SK-N-DZ (cell line): ENCODE measurements around the gene SEMA6B.
"Not testable (repeated sequence)": the region's sequence is repeated elsewhere in the genome, so short reads cannot be mapped to it uniquely, and the experiment has no call there.

Experiments
- DNase-seq: peaks from one replicate; pipeline ENCODE4 v3.0.0-alpha.2; 2015; ENCODE audit warnings: low spot score

SEMA6B gene

GRCh38 chr19:4547303-4548237 is 11.9 kb downstream of the SEMA6B start:
- DNase-seq, result no peak

DNA sequence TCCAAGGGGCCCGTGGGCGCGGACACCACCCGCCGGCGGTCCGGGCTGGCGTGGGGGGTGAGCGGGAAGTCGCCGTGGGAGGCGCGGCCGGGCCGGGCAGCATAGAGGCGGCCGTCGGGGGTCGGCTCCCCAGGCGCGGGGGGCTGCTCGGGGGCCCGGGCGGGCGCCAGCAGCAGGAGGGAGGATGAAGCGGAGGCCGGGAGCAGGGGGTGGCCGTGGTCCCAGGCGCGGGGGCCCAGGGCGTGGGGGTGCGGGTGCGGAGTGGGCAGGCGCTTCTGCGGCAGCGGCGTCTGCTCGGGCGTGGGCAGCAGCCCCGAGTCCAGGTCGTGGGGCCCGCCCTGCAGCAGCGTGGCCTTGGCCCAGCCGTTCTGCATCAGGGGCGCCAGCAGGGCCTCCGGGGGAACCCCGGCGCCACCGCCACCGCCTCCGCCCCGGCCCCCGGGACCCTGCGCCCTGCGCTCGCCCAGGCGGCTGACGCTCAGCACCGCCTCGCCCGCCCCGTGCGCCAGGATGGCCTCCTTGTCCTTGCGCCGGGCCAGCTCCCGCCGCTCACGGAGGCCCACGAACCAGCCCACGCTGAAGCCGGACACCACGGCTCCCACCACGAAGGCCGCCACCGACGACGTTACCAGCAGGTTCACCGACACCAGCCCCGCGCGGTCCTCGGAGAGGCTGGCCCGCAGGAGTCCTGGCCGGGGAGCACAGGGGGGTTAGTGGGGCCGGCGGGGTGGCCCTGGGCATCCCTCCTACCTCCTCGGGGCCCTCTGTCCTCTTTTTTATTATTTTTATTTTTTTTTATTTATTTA is 15.4 kb downstream of the SEMA6B start:
- no peak for DNase-seq

DNA sequence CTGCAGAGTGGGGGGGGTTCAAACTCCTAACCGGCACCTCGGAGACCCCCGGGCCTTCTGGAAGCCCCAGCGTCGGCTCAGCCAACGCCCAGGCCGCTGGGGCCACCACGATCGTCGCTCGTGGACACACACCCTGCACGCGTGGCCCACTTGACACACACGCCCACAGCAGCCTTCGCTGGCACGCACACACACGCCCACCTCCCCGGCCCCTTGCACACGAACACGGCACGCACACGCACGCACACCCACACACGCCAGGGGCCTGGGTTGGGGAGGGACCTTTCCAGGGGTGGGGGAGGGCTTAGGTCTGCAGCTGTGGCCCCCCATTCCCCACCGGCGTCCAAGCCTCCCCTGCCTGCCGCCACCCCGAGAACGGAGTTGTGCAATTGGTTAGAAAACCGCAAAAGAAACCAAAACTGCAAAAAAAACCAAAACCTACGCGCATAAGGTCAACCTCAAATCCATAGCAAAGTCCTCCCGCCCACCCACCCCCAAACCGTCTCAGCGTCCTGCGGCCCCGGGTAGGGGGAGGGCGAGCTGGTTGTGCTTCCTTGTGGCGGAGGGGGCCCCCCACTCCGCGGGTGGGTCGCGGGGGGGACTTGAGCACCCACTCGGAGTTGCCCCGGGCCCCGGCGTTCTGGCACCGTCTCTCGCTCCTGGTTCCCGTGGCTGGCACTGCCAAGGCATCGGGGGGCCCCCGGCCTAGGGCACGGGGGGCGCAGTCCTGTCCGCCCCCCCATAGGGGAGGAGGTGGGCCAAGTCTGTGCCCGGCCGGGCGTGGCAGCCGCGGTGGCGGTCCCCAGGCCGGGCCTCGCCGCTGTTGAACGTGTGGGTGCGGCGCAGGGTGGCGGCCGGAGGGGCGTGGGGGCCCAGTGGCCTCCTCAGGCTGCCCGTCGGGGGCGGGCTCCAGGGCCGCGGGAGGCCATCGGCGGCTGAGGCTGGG is 16.3 kb downstream of the SEMA6B start:
- DNase-seq, result no peak

DNA sequence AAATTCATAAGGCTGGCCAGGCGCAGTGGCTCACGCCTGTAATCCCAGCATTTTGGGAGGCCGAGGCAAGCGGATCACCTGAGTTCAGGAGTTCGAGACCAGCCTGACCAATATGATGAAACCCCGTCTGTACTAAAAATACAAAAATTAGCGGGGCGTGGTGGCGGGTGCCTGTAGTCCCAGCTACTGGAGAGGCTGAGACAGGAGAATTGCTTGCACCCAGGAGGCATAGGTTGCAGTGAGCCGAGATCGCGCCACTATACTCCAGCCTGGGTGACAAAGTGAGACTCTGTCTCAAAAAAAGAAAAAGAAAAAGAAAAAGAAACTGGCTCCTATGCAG is 17.7 kb downstream of the SEMA6B start:
- DNase-seq, result not testable (repeated sequence)

DNA sequence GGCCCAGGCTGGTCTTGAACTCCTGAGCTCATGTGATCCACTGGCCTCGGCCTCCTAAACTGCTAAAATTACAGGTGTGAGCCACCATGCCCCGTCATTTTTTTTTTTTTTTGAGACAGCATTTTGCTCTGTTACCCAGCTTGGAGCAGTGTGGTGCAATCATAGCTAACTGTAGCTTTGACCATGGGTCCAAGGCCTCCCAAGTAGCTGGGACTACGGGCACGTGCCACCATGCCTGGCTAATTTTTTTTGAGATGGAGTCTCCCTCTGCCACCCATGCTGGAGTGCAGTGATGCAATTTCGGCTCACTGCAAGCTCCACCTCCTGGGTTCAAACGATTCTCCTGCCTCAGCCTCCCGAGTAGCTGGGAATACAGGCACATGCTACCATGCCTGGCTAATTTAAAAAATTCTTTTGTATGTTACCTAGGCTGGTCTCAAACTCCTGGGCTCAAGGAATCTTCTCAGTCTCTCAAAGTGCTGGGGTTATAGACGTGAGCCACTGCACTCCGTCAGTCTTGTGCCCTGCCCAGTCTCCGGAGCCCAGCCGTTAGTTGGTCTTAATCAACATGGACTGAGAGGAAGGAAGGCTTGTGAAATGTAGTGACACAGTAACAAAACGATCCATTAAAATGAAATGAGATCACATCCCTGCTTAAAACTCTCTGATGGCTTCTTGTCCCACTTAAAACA is 18.2 kb downstream of the SEMA6B start:
- no peak for DNase-seq

GRCh38 chr19:4539693-4540581 is 19.5 kb downstream of the SEMA6B start, which contains the start of gene LRG1:
Gene LRG1, minus strand, starts transcription at chr19:4540036. Its CDS starts 23 bp downstream, at chr19:4540013.
- no peak for DNase-seq

DNA sequence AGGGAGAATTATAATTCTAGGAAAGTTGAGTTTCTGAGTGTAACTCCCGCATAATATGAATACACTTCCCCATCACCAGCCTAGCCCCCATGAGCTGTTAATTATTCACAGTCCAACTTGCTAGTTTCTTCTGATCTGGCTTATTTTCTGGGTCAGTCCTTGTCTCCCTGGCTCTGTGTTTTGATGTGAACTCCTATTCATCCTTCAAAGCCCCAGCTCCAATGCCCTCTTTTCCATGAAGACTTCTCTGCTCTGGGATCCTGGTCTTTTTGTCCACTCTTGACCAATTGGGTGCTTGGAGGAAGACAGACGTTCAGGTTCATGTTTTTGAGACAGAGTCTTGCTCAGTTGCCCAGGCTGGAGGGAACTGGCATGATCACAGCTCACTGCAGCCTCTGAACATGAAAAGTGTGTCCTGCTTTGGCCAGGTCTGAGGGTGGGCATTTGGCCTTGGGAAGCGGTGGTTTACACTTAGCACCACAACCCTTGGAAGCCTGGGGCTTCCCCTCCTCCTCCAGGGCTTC is 20.3 kb downstream of the SEMA6B start:
- DNase-seq, result no peak

DNA sequence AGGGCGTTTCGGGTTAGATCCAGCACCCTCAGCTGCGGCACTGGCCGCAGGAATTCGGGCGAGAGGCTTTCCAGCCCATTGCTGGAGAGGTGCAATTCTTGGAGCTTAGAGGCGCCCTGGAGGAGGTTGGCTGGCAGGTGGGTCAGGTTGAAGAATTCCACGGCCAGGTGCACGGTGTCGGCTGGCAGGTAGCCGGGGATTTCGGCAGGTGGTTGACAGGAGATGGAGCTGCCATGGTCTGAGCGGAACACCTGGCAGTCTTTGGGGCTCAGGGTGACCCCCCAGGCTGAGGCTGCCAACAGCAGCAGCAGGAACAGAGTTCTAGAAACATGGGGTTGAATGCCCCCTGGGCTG is 20.9 kb downstream of the SEMA6B start:
- DNase-seq, result no peak

DNA sequence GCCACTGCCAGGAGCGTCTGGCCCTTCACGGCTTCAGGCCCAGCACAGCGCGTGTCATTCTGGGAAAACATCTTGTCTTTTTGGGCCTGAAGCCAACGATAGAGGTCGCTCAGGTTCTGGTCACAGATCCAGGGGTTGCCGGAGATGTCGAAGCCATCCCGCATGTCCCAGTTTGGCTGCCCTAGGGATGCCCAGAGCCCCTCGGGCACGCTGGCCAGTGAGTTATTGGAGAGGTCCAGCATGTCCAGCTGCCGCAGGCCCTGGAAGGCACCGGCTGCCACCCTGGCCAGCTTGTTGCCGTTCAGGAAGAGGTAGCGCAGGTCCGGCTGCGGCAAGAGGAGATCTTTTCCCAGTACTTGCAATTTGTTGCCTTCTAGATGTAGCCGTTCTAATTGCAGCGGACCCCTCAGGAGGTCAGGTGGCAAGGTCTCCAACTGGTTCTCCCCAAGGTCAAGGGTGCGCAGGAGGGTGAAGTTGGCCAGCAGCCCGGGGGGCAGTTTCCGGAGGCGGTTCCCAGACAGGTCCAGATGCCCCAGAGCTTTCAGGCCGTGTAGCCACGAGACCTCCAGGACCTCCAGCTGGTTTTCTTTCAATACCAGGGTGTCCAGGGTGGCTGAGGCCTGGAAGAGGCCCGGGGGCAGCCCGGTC is 21.4 kb downstream of the SEMA6B start:
- DNase-seq, result peak; percentile 41

DNA sequence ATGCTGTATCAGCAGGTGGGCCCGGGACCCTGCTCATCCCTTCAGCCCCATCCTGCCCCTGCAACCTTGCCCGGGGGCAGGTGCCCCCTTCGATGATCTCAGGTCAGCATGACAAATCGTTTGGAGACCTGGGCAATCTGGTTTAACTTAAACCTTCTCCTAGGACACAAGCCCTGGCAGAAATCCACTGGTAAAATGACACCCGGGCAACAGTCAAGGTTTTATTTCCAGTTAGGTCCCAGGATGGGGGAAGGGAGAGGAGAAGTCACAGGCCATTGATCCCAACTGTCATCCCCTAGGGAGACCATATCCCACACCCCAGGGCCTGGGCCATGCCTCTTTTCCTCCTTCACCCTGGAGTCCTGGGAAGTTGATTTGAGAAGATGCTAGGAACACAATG is 22.7 kb downstream of the SEMA6B start:
- no peak for DNase-seq

DNA sequence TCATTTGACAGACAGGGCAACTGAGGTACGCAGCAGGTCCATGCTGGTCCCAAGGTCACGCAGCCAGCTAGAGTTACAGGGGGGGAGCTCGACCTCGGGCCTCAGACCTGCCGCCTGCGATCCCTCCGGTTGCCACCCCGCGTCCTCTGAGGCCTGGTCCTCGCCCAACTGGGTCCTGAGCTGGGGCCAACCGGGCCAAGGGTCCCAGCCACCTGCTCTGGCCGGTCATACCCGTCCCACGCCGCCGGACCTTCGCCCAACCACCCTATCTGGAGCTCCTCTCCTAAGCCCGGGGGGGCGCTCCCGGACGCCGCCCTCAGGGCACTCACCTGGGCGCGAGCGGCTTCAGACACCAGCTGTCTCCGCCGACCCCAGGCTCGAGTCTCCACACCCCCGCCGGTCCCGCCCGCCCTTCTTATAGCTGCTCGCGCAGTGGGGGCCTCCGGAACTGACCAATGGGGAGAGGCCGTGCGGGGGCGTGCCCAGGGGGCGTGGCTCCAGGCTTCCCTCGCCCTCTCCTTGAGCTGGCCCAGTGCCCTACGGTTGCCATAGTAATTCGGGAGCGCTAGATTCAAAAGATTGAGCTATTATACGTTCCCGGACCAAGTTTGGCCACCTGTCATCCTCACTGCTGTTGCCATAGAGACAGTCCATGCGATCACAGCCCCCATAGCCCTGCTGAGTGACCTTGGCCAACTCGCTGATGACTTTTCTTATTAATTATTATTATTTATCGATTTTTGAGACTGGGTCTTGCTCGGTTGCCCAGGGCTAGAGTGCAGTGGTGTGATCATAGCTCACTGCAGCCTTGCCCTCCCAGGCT is 24.4 kb downstream of the SEMA6B start, which contains the start of gene PLIN5:
PLIN5 (minus strand) TSS at position 389 of the 823 bp plus-strand sequence. CDS start 1,150 bp downstream, outside the sequence.
- DNase-seq, result peak; percentile 90

DNA sequence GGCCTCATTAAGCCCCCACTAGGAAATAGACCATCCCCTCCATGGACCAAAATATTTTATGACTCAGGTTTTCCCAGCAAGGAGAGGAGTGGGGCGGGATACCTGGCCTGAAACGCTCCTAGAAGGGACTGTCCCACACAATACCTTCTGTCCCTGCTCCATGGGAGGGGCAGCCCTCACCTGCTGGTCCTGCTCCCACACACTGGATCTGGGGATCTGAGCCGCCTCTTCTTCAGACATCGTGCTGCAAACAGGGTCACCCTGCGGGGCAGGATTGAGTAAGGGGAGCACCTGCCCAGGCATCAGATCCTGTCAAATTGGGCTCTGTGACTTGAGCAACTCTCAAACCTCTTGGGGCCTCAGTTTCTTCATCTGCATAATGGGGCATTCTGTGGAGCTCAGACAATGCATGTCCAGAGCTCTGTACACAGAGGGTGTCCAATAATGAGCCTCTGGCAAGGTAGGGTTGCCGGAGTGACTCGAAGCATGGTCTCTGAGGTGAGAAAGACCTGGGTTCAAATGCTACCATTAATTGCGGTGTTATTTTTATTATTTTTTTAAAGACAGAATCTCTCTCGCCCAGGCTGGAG is 25.6 kb downstream of the SEMA6B start:
- no peak for DNase-seq

DNA sequence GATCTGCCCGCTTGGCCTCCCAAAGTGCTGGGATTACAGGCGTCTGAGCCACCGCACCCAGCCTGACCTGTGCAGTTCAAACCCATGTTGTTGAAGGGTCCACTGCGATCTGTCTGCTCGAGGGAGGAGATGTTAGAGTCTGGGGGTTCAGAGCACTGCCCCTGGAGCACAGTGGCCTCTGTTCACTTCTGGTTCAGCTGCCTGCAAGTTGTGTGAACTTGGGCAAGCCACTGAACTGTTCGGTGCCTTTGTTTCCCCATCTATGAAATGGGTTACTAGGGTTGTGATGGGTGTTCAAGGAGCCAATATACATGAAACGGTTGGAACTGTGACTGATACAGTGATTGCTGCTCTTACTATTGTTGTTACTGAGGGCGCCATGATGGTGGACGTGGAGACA is 26.1 kb downstream of the SEMA6B start:
- no peak for DNase-seq

GRCh38 chr19:4531562-4532165 is 27.8 kb downstream of the SEMA6B start:
- DNase-seq, result no peak

DNA sequence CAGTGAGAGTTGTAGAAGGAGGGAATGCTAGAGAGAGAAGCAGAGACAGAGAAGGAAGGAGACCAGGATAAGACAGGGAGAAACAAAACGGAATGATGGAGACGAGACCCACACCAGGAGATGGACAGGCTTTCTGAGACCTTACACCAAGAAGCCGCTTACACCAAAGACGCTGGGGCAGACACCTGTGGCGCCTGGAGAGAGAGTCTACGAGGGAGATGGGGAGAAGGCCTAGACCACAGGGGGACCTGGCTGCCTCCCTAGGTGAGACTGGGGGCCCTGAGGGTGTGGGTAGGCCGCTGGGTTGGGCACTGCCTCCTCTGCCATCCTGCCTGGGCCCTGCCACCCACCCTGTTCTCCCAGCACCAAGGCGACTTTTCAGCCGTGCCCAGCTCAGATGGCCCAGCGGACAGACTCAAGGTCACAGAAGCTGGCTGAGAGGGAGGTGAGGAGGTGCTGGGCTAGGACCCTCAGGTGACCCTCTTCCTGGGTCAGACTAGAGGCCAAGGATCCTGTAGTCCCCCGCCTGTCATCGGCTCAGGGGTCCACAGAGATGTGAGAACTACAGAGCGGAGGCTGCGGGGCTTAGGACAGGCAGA is 29.5 kb downstream of the SEMA6B start:
- no peak for DNase-seq

- DNase-seq, result no peak
These were observed 30.6 kb downstream of the SEMA6B start for GRCh38 chr19:4528843-4529242.

- not testable (repeated sequence) for DNase-seq
These were observed 32.1 kb downstream of the SEMA6B start for GRCh38 chr19:4527377-4527776.
